GM21619 (cell line): ENCODE results near the gene DDC.
"Not testable (repeated sequence)": the region's sequence is repeated elsewhere in the genome, so short reads cannot be mapped to it uniquely, and the experiment has no call there.

Source experiments
- ATAC-seq: cut with Tn5 transposase; IDR thresholded peaks from one replicate; pipeline ENCODE4 v1.9.1; 2021; ENCODE audit not compliant: unreplicated experiment

DDC gene

DNA sequence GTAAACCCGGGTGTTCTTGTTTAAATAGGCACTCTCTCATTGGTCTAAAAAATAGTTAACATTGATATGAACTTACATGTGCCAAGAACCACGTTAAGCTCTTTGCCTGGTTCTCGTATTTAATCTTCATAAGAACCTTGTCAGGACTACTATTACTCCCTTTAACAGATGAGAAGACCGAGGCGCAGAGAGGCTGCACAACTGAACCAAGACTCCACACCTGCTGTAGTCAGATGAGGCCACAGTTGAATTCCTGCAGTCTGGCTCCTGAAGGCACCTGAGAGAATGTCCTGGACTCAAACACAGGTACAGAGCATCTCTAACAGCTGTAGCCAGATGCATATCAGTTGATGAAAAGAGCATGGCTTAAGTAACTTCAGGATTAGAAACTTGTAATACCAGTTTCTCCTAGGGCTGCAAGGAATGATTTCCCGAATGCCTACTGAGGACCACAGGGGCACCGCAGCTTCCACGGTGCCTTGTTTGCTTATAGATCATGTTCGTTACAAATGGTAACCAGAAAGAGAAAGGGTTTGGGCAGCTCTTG is 9.5 kb downstream of the DDC start:
- ATAC-seq: no peak

DNA sequence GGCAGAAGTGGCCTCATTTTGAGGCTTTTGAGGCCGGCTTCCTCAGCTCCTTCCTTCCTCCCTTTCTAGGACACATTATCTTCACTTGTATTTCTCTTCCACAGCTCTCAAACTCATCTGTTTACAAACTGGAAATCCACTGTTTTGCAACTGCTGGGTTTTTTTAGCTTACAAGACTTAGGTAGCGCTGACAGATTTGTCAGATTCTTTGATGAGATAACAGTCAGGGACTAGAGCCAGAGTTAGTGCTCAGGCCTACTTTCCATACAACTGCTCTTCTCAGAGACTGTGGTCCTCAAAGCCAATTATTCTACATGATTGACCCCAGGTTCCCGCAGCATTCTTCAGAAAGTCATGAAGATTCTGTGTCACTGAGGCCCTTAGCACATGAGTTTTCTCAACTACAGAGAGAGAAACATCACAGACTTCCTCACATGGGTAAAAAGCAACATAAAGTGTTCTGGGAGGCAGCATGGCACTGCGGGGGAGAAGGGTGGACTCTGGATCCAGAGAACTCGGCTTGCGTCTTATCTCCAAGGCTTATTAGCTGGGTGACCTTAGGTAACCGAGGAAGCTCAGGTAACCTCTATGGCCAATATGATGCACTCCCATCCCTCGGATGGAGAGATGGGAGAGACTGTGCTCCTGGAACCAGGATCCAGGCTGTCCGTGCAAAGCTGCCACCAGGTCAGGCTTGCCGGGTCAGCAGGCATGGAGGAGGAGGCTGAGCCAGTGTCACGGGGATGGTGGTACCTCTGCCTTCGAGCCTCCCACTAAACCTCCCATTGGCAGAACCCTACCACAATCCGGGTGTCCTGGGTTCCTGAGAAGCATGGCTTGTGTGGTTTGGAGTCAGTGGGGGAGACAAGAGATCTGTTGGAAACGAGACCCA is 10.5 kb downstream of the DDC start:
- no peak for ATAC-seq

DNA sequence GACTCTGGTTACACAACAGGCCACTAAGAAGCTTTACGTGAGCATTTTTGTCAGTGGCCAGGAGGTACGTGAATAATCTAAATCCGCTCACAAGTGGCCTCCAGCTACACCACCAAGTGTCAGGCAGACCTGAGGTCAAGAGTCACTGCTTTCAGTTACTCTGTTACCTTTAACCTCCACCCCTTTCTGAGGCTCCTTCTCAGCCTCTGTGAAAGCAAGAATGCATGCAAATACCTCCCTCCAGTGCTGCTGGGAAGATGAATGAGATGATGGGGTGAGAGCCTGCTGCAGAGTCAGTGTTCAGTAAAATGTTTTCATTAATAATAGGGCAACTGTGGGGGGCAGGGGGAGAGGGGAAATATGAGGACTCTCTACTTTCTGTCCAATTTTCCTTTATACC is 11.2 kb downstream of the DDC start:
- no peak for ATAC-seq

DNA sequence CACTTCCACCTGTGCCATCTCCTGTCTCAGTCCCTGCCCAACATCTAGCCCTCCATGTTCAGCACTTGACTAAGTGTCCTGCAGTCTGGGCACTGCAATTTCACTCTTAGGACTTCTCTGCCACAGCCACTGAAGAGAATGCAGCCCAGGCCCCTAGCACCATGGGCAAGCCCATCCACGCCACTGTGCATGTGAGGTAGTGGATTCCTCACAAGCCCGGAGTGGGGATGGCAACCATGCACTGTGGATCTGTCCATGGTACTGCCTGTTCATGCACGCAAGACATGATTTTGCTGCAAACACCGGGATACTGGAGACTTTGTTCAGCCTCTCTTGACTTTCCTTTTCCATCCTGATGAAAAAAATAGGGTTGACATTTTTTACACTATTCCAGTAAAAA is 12.3 kb downstream of the DDC start:
- ATAC-seq: no peak

DNA sequence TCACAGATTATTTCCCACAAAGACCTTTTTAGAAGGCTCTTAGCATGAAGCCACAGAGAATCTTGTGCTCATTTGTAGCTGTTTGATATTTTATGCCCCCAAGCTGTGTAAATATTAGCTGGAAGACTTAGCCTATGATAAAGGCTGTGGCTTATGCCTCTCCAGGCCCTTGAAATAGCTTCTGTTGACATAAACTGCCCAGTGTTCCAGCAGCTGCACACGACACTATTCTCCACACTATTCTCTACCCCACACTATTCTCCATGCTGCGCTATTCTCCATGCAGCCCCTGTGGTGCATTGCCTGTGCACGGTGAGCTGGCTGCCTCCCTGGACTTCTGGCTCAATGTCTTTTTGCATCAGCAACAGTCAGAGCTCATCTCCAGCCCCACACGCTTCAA is 13.1 kb downstream of the DDC start:
- no peak for ATAC-seq

DNA sequence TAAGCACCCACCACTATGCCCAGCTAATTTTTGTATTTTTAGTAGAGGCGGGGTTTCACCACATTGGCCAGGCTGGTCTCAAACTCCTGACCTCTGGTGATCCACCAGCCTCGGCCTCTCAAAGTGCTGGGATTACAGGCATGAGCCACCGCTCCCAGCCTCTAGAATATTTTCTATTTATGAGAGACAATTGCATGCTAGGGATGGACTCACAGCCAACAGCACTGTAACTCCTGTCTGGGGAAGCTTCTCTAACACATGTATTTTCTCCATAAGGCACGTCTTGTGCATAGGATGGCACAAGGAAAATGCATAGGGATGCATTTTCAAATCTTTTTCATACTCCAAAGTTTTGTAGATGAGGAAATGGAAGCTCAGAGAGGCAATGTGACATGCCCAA is 19.6 kb downstream of the DDC start:
- not testable (repeated sequence) for ATAC-seq

DNA sequence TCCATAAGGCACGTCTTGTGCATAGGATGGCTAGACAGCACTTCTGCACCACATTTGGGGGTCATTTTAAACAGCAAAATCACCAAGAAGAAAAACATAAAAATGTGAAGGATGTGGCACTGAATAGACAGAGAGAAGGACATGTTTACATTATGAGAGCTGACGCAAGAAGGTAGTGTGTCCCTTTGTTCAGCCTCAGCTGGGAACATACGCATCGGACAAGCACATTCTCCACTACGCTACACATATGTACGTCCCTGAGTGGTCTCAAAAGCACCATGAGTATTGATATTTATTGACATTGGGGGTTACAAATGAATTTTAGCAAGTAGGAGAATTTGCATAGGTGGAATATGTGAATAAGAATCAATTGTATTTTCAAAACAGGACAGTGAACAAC is 20.2 kb downstream of the DDC start:
- no peak for ATAC-seq

DNA sequence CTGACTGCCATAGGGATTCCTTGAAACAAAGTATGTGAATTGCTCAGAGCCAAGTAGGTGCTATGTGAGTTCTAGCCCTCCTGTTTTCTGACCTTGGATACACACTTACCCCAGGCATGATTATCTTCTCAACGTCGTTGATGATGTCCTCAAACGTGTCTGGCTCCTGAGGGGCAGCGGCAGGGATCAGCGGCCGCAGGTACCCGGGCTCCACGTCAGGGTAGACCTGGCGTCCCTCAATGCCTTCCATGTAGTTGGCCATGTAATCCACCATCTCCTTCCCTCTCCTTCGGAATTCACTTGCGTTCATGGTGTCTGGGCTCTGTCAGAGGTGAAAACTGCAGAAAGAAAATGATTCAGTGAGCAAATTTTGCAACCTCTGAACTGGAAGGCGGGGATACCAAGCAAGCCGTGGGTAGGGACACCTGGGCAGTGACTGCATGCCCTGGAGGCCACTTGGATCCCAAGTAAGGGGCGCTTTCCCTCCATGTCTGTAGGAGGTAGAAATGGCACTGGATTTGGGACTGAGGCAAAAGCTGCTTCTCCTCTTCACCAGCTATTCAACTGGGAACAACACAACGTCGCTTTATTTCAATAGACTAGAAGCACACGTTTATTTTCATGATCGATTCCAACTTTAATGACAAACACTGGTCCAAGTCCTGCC is 21.3 kb downstream of the DDC start:
- ATAC-seq: no peak

DNA sequence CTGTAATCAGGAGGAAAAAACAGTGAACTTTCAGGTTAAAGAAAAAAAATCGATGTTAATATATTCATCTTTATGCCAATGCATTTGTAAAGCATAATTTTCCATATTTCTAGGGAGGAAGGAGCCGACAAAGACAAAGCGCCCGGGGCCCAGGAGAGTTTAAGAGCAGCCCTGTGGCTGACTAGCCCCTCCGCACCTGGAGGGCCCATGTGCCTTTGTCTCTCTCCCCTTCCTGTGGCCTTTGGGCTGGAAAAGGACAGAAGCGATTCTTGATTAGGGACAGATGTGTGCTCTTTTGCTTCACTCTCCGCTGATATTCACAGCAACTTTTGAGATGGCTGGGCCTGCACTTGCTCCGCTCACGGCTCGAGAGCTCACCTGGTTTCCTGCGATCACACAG is 23.1 kb downstream of the DDC start:
- no peak for ATAC-seq

DNA sequence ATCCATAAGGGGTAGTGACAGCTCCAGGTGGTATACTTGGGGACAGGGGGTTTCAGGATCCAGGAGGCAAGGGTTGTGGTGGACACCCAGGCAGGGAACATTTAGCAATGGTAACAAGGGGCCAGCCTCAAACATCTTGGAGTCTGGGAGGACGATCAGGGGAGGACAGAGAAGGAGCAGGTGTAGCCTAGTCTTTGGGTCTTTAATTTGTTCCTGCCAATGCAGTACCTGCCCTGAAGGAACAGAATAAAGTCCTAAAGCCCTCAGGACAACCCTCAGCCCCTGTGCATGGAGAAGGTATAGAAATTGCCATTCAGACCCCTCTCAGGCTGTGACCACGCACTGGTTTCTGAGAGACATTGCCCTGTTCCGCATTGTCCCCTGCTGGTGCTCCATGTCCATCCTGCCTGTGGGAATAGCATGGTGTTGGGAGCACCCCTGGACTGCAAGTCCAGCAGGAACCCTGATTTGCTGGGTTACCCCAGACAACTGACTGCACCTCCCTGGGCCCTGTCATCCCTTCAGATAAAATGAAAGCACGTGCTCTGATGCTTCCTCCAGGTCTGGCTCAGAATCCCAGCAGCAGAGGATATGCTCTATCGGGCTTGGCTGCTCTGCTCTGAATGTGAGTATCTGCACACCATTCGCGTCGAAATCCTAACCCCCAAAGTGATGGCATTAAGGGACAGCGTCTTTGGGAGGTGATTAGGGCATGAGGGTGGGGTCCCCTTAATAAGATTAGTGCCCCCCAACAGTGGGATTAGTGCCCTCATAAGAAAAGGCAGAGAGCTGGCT is 24.2 kb downstream of the DDC start:
- no peak for ATAC-seq

DNA sequence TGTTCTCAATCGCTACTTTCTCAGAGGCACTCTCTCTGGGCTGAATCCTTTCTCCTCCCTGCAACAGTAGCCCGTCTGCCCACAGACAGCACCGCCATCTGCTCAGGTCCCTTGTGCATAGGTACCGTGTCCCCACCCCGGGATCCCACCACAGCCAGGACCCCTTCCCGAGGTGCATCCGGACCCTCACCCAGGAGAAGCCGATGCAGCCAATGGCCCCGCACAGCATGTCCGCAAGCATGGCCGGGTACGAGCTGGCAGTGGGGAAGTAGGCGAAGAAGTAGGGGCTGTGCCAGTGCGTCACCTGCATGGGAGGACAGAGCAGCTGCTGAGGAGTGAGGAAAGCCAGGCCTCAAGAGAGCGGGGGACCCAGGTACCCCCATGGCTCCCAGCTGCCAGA is 25.5 kb downstream of the DDC start:
- ATAC-seq: no peak

DNA sequence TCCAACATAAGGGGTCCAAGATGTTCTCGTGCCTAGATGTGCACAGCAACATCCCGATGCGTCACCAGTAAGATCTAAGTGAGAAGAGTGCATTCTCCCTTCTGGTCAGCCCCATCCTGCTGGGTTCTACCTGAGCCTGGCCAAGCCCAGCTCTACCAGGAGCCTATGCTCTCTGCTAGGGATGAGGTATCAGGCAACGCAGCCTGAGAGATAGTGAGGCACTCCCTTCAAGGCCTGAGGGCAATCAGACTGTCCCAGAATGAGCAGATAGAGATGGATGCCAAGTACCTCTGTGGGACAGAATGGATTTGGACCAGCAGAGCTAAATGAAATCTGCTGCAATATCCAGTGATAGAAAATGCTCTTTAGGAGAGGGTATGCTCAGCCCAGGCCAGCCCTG is 26.7 kb downstream of the DDC start:
- ATAC-seq: no peak

DNA sequence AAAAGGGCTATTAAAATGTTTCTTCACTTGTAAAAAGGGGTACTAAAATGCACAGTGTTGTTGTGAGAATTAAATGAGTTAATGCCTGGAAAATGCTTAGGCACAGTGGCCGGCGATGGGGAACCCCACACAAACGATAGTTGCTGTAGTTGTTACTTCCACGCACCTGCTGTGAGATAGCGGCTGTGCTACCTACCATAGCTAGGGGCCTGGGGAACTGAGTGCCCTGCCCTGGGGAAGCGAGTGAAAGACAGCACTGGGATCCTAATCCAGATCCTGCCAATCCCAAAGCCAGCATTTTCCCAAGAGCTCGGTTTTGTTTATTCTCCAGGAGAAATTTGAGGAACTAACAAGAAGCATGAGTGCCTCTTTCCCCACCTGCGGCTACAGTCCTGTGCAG is 27.8 kb downstream of the DDC start:
- no peak for ATAC-seq

DNA sequence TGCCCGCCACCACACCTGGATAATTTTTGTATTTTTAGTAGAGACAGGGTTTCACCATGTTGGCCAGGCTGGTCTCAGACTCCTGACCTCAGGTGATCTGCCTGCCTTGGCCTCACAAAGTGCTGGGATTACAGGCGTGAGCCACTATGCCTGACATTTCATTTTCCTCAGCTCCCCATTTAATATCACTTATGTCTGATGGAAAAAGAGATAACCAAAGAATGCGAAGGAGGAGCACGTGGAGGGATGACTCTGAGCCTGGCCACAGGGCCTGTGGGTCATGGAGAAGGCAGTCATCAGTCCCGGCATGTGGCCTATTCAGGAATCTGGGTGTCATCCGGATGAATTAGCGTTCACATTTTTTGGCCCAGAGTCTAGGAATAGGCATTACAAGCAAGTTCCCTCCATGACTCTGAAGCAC is 29.9 kb downstream of the DDC start:
- not testable (repeated sequence) for ATAC-seq

DNA sequence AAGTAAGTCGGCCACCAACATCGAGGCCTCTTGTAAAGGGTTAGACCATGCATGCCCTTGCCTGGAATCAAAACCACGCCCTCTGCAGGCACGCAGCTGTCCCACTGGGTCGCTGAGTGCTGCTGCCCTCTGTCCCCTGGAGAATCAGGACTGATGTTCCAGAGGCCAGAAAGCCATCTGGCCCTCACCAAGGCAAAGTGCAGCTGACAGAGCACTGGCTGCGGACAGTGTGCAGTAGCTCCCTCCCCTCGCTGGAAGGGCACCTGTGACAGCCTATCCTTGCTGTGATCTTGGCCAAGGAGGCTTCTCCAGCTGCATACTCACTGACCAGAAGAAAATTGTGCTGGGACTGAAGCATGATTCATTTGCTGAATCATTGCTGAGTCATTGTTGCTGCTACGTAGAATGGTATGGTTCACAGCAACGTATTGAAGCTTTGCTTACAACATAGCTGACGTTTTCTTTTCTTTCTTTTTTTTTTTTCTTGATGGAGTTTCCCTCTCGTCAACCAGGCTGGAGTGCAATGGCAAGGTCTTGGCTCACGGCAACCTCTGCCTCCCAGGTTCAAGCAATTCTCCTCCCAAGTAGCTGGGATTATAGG is 30.4 kb downstream of the DDC start:
- ATAC-seq: no peak

DNA sequence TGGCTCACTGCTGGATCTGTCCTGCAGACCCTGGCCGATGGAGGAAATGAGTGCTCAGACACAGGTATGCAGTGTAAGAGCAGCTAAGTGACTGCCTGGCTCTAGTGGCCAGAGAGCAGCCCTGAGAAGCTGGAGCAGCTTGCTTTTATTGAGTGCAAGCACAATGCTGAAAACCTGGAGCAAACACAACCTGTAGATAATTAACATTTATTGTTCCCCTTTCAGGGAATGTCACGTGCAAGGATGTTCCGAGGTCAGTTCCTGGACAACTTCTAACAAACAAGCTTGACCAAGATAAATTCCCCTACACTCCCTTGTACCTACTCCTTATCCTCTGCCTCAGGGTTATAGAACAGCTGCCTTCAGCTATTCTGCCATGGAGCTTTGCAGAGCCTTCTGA is 31.3 kb downstream of the DDC start:
- ATAC-seq: no peak

DNA sequence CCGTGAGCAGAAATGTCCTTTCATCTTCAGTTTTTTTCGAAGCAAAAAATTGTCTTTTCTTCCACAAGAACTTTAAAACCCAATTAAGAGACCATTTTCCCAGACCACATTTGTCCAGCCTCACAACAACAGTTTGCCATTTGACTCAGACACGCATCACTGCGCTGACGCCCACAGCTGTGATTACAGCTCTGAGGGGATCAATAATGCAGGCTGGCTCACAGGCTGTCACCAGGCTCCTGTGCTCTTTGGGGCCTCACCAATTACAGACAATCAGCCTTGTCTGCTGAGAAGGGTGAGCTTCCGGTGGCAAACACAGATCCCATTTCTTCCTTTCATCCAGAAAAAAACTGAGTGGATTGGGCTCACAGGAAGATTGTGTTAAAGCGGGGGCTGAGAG is 33.3 kb downstream of the DDC start:
- ATAC-seq: no peak

DNA sequence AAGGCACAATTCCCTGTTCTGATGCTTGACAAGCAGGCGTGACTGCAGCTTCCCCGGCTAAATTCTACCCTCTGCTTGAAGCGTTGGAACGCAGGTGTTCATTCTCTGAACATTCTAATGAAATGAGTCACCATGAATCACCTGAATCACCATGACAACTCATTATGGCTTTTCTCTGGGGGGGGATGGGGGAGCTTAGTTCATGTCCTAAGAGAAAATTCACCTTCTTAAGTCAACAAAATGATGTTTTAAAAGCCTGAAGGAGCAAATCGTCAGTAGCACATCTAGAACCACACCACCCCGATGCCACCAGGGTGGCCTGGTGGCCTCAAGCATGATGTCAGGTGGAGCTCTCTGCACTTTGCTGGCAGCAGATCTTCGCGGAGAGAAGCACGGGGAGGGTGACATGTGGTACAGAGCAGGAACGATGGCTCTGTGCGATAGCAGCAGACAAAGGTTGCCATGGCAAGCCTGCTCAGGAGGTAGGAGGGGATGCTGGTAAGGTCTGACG is 33.7 kb downstream of the DDC start:
- ATAC-seq: no peak

DNA sequence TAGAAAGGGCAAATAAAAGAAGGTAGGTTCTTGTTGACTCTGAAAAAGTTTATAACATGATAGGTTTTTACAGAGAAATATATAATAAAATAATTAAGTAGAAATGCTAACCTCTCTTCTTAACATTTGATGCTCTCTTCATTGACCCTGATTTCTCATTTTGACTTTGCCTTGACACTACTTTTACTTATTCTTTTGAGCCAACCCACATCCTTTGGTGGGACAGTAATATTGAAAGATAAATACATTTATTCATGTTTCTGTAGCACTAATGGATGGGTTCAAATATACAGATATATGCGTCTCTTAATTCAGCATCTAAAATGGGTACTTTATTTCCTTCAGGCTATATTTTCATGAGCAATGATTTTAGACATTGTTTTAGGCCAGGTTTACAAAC is 34.4 kb downstream of the DDC start:
- no peak for ATAC-seq

DNA sequence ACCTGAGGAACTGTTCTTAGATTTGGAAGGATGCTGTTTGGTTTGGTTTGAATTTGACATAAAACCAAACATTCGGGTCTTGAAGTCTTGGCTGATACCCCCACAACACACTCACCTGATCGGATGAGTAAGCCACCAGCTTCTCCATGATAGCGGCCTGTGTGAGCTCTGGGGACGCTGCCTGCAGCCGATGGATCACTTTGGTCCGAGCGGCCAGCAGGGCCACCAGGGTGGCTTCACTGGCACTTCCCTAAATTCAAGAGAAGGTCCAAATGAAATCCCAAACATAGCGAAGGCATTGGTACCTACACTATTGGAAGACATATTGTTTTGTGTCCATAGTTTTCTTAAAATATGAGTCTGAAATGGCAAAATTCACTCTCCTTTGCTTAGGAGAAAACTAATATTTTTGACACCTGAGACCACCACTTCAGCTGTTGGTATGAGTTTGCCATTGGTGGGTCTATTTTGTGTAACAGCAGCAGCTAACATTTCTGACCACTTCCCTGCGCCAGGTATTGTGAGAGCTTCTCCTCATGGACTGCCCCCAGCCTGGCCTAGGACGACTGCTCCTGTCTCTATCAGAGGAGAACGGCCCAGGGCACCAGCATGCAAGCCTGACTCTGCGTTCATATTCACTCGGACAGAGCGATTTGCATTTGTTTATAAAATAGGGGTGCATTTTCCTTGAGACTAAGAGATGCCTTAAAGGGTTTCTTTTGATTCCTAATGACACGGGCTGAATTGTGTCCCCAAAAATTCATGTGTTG is 35.9 kb downstream of the DDC start:
- ATAC-seq: no peak
